Ammon's horn (tissue), 1 donor: Measurements from ENCODE around the gene FRMD4A.
"Not testable (repeated sequence)": the region's sequence is repeated elsewhere in the genome, so short reads cannot be mapped to it uniquely, and the experiment has no call there.

Experiments used
- DNase-seq: peaks from one replicate; pipeline ENCODE4 v3.0.0-alpha.2; 2016; ENCODE audit warnings: low spot score

FRMD4A gene

GRCh38 chr10:13984647-13985155, 346.0 kb downstream of the FRMD4A start:
- no peak for DNase-seq

- no peak for DNase-seq
These were observed 347.7 kb downstream of the FRMD4A start for GRCh38 chr10:13983035-13983434.

- DNase-seq = no peak
These were observed 352.1 kb downstream of the FRMD4A start for GRCh38 chr10:13978533-13979115.

GRCh38 chr10:13977861-13978532, 352.7 kb downstream of the FRMD4A start:
- DNase-seq = no peak

GRCh38 chr10:13973742-13974141, 357.0 kb downstream of the FRMD4A start:
- no peak for DNase-seq

- no peak for DNase-seq
These were observed 358.1 kb downstream of the FRMD4A start for GRCh38 chr10:13972609-13973008.

GRCh38 chr10:13971601-13972475, 358.9 kb downstream of the FRMD4A start:
- no peak for DNase-seq

GRCh38 chr10:13970957-13971353, 359.8 kb downstream of the FRMD4A start:
- no peak for DNase-seq

- no peak for DNase-seq
These were observed 360.3 kb downstream of the FRMD4A start for GRCh38 chr10:13970236-13970956.

GRCh38 chr10:13969792-13970140, 361.0 kb downstream of the FRMD4A start:
- no peak for DNase-seq

- no peak for DNase-seq
These were observed 361.5 kb downstream of the FRMD4A start for GRCh38 chr10:13969118-13969791.

- DNase-seq = no peak
These were observed 368.9 kb downstream of the FRMD4A start for GRCh38 chr10:13961853-13962252.

GRCh38 chr10:13961097-13961496, 369.6 kb downstream of the FRMD4A start:
- no peak for DNase-seq

GRCh38 chr10:13960603-13961002, 370.1 kb downstream of the FRMD4A start:
- DNase-seq = no peak

GRCh38 chr10:13959443-13960359, 371.0 kb downstream of the FRMD4A start:
- DNase-seq = no peak

GRCh38 chr10:13957856-13958255, 372.9 kb downstream of the FRMD4A start:
- no peak for DNase-seq

GRCh38 chr10:13956826-13957225, 373.9 kb downstream of the FRMD4A start:
- peak; percentile 62 for DNase-seq

GRCh38 chr10:13955409-13956068, 375.2 kb downstream of the FRMD4A start:
- DNase-seq = no peak

GRCh38 chr10:13954195-13954594, 376.5 kb downstream of the FRMD4A start:
- DNase-seq = not testable (repeated sequence)

- no peak for DNase-seq
These were observed 377.4 kb downstream of the FRMD4A start for GRCh38 chr10:13953371-13953770.
